Astrocyte (in vitro differentiated cells and primary cell): Measurements from ENCODE around the gene ANKH. TPM values are rescaled to one million over a fixed set of nuclear protein-coding genes. Genes with fewer than 3 reads are reported as not detected.

Source experiments
- DNase-seq: peaks from one replicate; pipeline ENCODE4 v3.0.0-alpha.2; 2010; ENCODE audit warnings: low read depth
- FAIRE-seq: peaks from 2 replicates; lab custom pipeline; 2011; peaks lifted over from hg19 to GRCh38; lab: Jason Lieb, UNC
- H2AFZ ChIP-seq: 2 replicates; pipeline ENCODE4 v1.6.0; 2012; ENCODE audit warnings: low read depth, low read length, inconsistent platforms
- H3K27ac ChIP-seq: 2 replicates; pipeline ENCODE4 v1.5.1; 2011; ENCODE audit warnings: low read depth, low read length, inconsistent platforms
- H3K27me3 ChIP-seq: 2 replicates; pipeline ENCODE4 v1.6.0; 2011; ENCODE audit warnings: low read length, inconsistent platforms; ENCODE audit not compliant: insufficient read depth
- H3K36me3 ChIP-seq: 2 replicates; pipeline ENCODE4 v1.5.1; 2011; ENCODE audit warnings: low read length, inconsistent platforms; ENCODE audit not compliant: insufficient read depth
- H3K4me1 ChIP-seq: 2 replicates; pipeline ENCODE4 v1.5.1; 2011; ENCODE audit warnings: low read length, inconsistent platforms; ENCODE audit not compliant: insufficient read depth
- H3K4me2 ChIP-seq: 2 replicates; pipeline ENCODE4 v1.6.0; 2012; ENCODE audit warnings: low read length, inconsistent platforms
- H3K4me3 ChIP-seq: 2 replicates; pipeline ENCODE4 v1.5.1; 2011; ENCODE audit warnings: low read depth, mild to moderate bottlenecking, low read length, inconsistent platforms; ENCODE audit not compliant: insufficient read depth
- H3K79me2 ChIP-seq: 2 replicates; pipeline ENCODE4 v1.6.0; 2012; ENCODE audit warnings: mild to moderate bottlenecking, low read length, inconsistent platforms; ENCODE audit not compliant: insufficient read depth
- H3K9ac ChIP-seq: 2 replicates; pipeline ENCODE4 v1.6.0; 2012; ENCODE audit warnings: mild to moderate bottlenecking, low read length, inconsistent platforms
- H3K9me3 ChIP-seq: 2 replicates; pipeline ENCODE4 v1.5.1; 2012; ENCODE audit warnings: low read depth, mild to moderate bottlenecking, low read length, inconsistent platforms; ENCODE audit not compliant: insufficient read depth
- H4K20me1 ChIP-seq: 2 replicates; pipeline ENCODE4 v1.6.0; 2012; ENCODE audit warnings: low read length, inconsistent platforms; ENCODE audit not compliant: insufficient read depth
- H3K27ac Mint-ChIP-seq: one replicate; pipeline ENCODE4 v1.8.0; 2021; ENCODE audit warnings: mild to moderate bottlenecking, mixed read lengths; ENCODE audit not compliant: unreplicated experiment
- H3K27me3 Mint-ChIP-seq: one replicate; pipeline ENCODE4 v1.8.0; 2021; ENCODE audit warnings: low read depth, mixed read lengths; ENCODE audit not compliant: unreplicated experiment
- H3K36me3 Mint-ChIP-seq: one replicate; pipeline ENCODE4 v1.8.0; 2021; ENCODE audit warnings: low read depth, mixed read lengths; ENCODE audit not compliant: unreplicated experiment
- H3K4me1 Mint-ChIP-seq: one replicate; pipeline ENCODE4 v1.8.0; 2021; ENCODE audit warnings: low read depth, mixed read lengths; ENCODE audit not compliant: unreplicated experiment
- H3K4me3 Mint-ChIP-seq: one replicate; pipeline ENCODE4 v1.8.0; 2021; ENCODE audit warnings: mild to moderate bottlenecking, moderate library complexity, mixed read lengths; ENCODE audit not compliant: unreplicated experiment
- H3K9me3 Mint-ChIP-seq: one replicate; pipeline ENCODE4 v1.8.0; 2021; ENCODE audit warnings: mild to moderate bottlenecking, mixed read lengths; ENCODE audit not compliant: unreplicated experiment
- EZH2 ChIP-seq: IDR thresholded peaks from 2 replicates; pipeline ENCODE4 v1.6.1; 2012; ENCODE audit warnings: mild to moderate bottlenecking, low read length, inconsistent platforms; ENCODE audit not compliant: insufficient read depth
- total RNA-seq: library from RNA; stranded (reverse); gene quantifications from 2 replicates; pipeline ENCODE4 v1.2.1, GENCODE V29; 2021
- TF ChIP-seq, protein P1 (sequence below): IDR thresholded peaks from 2 replicates; pipeline ENCODE4 v1.5.1; 2011; ENCODE audit warnings: low read depth, mild to moderate bottlenecking, inconsistent platforms, low read length, moderate library complexity; ENCODE audit not compliant: insufficient read depth

Gene ANKH
- total RNA-seq, 1 donor from 2014 or later: 15.8 TPM

DNA sequence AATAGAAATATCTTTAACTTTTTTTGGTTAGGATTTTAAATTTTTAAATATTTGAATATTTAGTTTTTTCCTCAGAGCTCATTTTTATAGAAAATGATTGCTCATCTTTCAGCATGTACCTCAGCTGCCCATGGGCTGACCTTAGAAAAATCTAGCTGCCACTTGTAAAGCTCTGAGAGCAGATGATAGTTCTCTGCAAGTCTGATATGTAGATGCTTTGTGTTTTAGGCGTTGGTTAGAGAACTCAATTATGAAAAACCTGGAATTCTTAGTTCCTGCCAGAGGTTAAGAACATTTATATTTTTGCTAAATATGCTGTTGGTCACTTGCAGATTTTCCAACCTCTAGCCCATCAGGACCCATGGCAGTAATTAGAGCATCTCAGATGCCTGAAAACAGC, 192.0 kb downstream of the ANKH start:
- H3K27me3 Mint-ChIP-seq: no peaks in the 10 kb centered on the region
- Histone ChIP-seq H2AFZ (no peak overlapping the region), H3K4me2 (no peak overlapping the region), H3K9me3 (no peaks in the 10 kb centered on the region), H3K4me3 (no peak overlapping the region), H3K27ac (no peak overlapping the region), H3K36me3 (peaks cover 9% of the 10 kb centered on the region), H3K9ac (no peak overlapping the region), H3K79me2 (peaks cover 49% of the 10 kb centered on the region), H3K4me1 (peaks cover 12% of the 10 kb centered on the region), H3K27me3 (no peaks in the 10 kb centered on the region), H4K20me1 (peaks cover 40% of the 10 kb centered on the region)
- peaks cover 10% of the 10 kb centered on the region for H3K36me3 Mint-ChIP-seq
- TF ChIP-seq, protein P1, sequence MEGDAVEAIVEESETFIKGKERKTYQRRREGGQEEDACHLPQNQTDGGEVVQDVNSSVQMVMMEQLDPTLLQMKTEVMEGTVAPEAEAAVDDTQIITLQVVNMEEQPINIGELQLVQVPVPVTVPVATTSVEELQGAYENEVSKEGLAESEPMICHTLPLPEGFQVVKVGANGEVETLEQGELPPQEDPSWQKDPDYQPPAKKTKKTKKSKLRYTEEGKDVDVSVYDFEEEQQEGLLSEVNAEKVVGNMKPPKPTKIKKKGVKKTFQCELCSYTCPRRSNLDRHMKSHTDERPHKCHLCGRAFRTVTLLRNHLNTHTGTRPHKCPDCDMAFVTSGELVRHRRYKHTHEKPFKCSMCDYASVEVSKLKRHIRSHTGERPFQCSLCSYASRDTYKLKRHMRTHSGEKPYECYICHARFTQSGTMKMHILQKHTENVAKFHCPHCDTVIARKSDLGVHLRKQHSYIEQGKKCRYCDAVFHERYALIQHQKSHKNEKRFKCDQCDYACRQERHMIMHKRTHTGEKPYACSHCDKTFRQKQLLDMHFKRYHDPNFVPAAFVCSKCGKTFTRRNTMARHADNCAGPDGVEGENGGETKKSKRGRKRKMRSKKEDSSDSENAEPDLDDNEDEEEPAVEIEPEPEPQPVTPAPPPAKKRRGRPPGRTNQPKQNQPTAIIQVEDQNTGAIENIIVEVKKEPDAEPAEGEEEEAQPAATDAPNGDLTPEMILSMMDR: no peak
- no peak for TF ChIP-seq EZH2
- no peak overlapping the region for H3K4me3 Mint-ChIP-seq
- peaks cover 26% of the 10 kb centered on the region for H3K4me1 Mint-ChIP-seq
- no peak overlapping the region for H3K27ac Mint-ChIP-seq
- no peak for DNase-seq
- no peaks in the 10 kb centered on the region for H3K9me3 Mint-ChIP-seq
- FAIRE-seq: no peak

DNA sequence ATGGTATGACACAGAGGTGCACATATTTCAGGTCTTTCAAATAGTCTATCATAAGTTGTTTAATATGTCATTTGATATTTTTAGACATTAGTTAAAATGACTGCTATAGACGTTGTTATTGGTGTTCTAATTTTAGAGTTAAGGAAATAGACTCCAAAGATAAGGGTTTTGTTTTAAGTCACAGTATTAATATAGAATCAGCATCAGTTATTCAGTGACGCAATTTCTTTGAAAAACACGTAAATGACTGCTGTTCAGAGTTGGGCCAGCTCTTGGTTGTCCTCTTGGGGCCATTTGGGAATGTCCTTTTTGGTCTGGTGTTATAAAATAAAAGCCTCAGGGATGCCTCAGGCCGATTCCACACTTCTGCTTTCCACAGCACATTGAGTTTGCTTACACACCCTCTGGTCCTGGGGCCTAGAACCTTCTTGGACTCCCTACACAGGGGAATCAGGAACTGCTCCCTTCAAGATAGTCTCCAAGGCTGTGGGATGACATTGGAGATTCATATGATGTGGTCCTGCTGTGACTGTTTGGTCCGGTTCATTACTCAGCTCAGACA, 192.7 kb downstream of the ANKH start:
- DNase-seq (no peak), FAIRE-seq (no peak)
- H3K9ac ChIP-seq: no peak overlapping the region
- peaks cover 12% of the 10 kb centered on the region for H3K4me1 ChIP-seq
- no peak overlapping the region for H2AFZ ChIP-seq
- TF ChIP-seq, protein P1: no peak
- no peak for TF ChIP-seq EZH2
- H3K4me3 Mint-ChIP-seq: no peak overlapping the region
- H3K27ac Mint-ChIP-seq: no peak overlapping the region
- no peaks in the 10 kb centered on the region for H3K27me3 Mint-ChIP-seq
- no peak overlapping the region for H3K4me3 ChIP-seq
- peaks cover 10% of the 10 kb centered on the region for H3K36me3 Mint-ChIP-seq
- H3K9me3 ChIP-seq: no peaks in the 10 kb centered on the region
- H3K27ac ChIP-seq: no peak overlapping the region
- no peaks in the 10 kb centered on the region for H3K9me3 Mint-ChIP-seq
- no peaks in the 10 kb centered on the region for H3K27me3 ChIP-seq
- peaks cover 30% of the 10 kb centered on the region for H3K4me1 Mint-ChIP-seq
- H4K20me1 ChIP-seq: peaks cover 46% of the 10 kb centered on the region
- H3K4me2 ChIP-seq: no peak overlapping the region
- H3K36me3 ChIP-seq: peaks cover 9% of the 10 kb centered on the region
- H3K79me2 ChIP-seq: peaks cover 56% of the 10 kb centered on the region

DNA sequence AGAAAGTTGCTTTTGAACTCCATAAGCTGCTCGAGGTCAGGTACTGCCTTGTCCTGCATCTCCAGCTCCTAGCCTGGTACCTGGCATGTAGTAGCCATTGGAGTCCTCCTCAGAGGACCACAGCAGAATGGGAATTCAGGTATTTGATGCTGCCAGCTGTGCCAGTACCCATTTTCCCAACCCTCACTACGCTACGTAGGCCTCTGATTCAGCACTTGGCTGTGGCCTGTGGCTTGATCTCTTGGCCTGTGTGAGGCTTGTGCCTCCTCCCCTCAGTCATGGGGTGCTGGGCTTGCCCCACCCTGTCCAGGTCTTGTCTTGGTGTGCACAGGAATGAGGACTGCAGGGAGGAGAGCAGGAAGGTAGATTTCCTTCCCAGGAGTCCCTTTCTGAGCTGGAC, 195.3 kb downstream of the ANKH start:
- no peaks in the 10 kb centered on the region for H3K9me3 Mint-ChIP-seq
- H3K79me2 ChIP-seq: peaks cover 81% of the 10 kb centered on the region
- H3K36me3 ChIP-seq: peaks cover 4% of the 10 kb centered on the region
- no peaks in the 10 kb centered on the region for H3K9me3 ChIP-seq
- H3K4me3 Mint-ChIP-seq: no peak overlapping the region
- peaks cover 48% of the 10 kb centered on the region for H3K4me1 Mint-ChIP-seq
- no peaks in the 10 kb centered on the region for H3K27me3 ChIP-seq
- peak overlapping the region; percentile 25 for H3K4me2 ChIP-seq
- peak overlapping the region; percentile 84 for H3K27ac Mint-ChIP-seq
- H3K36me3 Mint-ChIP-seq: peaks cover 7% of the 10 kb centered on the region
- H3K4me1 ChIP-seq: peaks cover 17% of the 10 kb centered on the region
- no peak overlapping the region for H3K4me3 ChIP-seq
- TF ChIP-seq, protein P1: no peak
- H2AFZ ChIP-seq: no peak overlapping the region
- FAIRE-seq: no peak
- H4K20me1 ChIP-seq: peaks cover 65% of the 10 kb centered on the region
- H3K27ac ChIP-seq: no peak overlapping the region
- DNase-seq: peak; percentile 62
- no peak overlapping the region for H3K9ac ChIP-seq
- no peaks in the 10 kb centered on the region for H3K27me3 Mint-ChIP-seq
